ENCODE measurements around the gene PAM.

DNA sequence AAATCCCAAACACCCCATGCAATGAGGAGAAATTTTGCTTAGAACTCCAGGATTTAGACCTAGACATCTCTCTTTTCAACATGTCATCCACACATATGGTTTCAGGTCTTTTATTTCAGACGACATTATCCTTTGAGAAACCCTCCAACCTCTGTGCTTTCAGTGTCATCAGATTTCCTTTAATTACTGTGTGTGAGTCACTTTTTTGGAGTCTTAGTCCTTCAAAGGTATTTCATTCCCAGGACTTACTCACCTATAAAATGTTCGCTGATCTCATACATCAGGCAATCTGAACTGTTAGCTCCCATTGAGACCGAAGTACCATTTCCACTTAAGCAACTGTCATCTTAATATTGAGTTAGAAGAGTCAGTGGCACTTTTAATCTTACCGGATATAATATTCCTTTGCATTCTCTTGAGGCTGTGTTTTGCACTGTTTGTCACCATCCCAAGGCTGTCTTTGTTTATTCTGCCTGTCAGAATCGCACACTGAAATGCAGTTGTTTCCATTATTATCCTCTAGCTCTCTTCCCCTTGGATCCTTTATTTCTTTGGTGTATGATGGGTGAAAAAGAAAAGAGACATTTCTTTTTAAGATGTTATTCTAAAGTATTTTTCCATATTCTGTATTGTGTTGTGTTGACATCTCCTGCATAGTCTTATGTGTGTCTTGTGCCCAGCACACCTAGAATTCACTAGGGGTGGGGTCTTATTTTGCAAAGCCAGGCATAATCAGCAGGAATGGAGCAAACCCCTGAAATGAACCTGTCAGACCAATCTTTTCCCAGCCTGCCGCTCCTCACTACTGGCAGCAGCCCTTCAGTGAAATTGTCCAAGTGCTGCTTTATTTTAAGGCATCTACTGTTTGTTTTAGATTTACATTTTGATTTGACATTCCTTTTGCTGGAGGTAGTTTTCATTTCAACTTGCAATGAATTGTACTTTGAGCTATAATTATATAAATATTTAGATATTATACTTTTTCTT lies 155.4 kb downstream of the PAM start:
- TF ChIP-seq, protein P1, sequence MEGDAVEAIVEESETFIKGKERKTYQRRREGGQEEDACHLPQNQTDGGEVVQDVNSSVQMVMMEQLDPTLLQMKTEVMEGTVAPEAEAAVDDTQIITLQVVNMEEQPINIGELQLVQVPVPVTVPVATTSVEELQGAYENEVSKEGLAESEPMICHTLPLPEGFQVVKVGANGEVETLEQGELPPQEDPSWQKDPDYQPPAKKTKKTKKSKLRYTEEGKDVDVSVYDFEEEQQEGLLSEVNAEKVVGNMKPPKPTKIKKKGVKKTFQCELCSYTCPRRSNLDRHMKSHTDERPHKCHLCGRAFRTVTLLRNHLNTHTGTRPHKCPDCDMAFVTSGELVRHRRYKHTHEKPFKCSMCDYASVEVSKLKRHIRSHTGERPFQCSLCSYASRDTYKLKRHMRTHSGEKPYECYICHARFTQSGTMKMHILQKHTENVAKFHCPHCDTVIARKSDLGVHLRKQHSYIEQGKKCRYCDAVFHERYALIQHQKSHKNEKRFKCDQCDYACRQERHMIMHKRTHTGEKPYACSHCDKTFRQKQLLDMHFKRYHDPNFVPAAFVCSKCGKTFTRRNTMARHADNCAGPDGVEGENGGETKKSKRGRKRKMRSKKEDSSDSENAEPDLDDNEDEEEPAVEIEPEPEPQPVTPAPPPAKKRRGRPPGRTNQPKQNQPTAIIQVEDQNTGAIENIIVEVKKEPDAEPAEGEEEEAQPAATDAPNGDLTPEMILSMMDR (IDR thresholded peaks at IDR 0.05): no peak
- TF ChIP-seq POLR2A (IDR thresholded peaks at IDR 0.05): no peak

Data from breast epithelium (tissue), 3 donors.